Measurements from ENCODE around the gene PIGS. TPM values are rescaled to one million over a fixed set of nuclear protein-coding genes. Genes with fewer than 3 reads are reported as not detected.

Gene PIGS
- total and polyA plus RNA-seq, 7 donors, result 17.2 to 66.3 (median 33.7) TPM

DNA sequence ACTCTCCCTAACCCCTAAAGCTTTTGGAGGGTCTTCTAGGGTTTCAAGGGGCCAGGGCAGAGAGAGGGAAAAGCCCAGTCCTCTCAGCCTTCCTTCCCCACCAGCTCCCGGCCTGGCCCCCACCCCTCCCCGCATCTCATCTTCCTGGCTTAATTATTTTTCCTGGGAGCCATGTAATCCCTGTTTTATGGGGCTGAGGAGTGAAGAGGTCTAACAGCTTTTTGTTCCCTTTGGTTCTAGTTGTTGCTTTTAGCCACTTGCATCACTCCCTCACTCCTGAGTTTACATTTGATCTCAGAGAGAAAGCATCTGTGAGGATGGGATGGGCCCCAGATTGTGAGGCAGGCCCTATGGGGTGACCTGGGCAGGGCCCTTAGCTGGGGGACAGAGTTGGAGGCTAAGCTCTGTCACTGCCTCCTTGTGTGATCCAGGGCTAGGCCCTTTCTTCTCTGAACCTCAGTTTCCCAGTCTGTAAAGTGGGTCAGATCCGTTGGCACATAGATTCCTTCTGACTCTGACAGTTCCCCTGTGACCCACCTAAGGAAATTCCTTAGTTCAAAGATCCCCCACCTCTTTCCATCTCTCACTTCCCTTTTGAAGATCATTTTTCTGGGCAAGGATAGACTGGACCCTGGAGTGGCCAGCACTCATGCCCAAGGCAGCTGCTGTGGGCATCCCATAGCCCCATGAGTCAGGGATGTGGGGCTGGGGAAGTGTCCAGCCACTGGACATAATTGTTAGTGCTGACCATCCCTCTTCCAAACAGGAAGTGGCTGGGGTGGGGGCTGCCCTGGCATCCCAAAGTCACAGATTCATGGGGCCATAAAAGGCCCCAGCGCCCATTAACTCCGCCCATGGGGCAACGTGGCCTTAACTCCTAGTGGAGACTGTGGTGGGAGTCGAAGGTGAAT lies 39.0 kb downstream of the PIGS start:
- WGBS, 2 donors, result 53 to 75% methylated on average over 7 of the region's 7 CpGs
- Histone ChIP-seq H3K4me3 (no peak overlapping the region), H3K27me3 (peaks cover 0 to 5% (median 0%) of the 10 kb centered on the region in 3 donors), H3K27ac (no peak overlapping the region), H3K36me3 (no peaks in the 10 kb centered on the region), H3K9me3 (no peaks in the 10 kb centered on the region), H3K4me1 (no peaks in the 10 kb centered on the region)
- no peak for DNase-seq
- intact Hi-C loops (cut with DNase I), result no loop called here
- TF ChIP-seq EP300 (IDR thresholded peaks at IDR 0.05) (no peak), POLR2AphosphoS5 (IDR thresholded peaks at IDR 0.05) (no peak), POLR2A (IDR thresholded peaks at IDR 0.05) (no peak)
- TF ChIP-seq, protein P1, sequence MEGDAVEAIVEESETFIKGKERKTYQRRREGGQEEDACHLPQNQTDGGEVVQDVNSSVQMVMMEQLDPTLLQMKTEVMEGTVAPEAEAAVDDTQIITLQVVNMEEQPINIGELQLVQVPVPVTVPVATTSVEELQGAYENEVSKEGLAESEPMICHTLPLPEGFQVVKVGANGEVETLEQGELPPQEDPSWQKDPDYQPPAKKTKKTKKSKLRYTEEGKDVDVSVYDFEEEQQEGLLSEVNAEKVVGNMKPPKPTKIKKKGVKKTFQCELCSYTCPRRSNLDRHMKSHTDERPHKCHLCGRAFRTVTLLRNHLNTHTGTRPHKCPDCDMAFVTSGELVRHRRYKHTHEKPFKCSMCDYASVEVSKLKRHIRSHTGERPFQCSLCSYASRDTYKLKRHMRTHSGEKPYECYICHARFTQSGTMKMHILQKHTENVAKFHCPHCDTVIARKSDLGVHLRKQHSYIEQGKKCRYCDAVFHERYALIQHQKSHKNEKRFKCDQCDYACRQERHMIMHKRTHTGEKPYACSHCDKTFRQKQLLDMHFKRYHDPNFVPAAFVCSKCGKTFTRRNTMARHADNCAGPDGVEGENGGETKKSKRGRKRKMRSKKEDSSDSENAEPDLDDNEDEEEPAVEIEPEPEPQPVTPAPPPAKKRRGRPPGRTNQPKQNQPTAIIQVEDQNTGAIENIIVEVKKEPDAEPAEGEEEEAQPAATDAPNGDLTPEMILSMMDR (IDR thresholded peaks at IDR 0.05), result no peak

DNA sequence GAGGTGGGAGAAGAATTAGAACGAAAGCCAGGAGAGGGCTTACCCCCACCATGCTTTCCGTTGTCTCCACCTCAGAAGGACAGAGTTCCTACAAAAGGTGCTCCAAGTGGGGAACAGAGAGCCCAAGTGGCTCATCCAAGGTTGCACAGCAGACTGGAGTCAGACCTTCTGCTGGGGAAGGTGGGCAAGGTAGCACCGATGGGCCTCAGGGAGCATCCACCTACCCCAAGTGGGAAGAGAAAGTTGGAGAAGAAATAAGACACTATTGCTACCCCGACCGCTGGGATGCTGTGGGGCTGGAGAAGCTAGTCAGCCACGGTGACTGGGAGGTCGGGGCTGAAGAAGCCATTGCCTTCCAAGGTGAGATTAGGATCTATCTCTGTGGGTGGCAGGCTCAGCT lies 40.4 kb downstream of the PIGS start:
- H3K27ac ChIP-seq, result no peak overlapping the region
- WGBS, 2 donors, result 82 to 88% methylated on average over 7 of the region's 7 CpGs
- no peak overlapping the region for H3K4me3 ChIP-seq
- H3K4me1 ChIP-seq, result no peaks in the 10 kb centered on the region
- TF ChIP-seq POLR2A (IDR thresholded peaks at IDR 0.05), result no peak
- no peak for DNase-seq
- H3K27me3 ChIP-seq, result peaks cover 0 to 5% (median 0%) of the 10 kb centered on the region in 3 donors
- no peaks in the 10 kb centered on the region for H3K9me3 ChIP-seq
- H3K36me3 ChIP-seq, result no peaks in the 10 kb centered on the region
- intact Hi-C loops (cut with DNase I), result no loop called here

DNA sequence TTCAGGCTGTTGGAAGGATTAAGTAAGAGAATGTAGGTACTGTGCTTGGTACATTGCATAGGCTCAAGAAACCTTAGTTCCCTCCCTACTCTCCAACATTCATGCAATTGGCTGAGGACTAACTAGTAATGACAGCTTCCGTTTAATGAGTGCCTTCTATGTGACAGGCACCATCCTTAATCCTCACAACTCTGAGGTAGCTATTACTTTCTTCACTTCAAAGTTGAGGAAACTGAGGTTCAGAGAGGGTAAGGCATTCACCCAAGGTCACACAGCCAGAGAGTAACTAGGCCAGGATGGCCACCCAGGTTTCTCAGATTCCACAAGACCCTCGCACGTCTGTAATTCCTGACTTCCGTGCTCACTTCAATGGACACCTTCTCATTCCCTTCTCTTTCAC lies 41.1 kb downstream of the PIGS start:
- no peak for TF ChIP-seq EP300 (IDR thresholded peaks at IDR 0.05)
- no peak for TF ChIP-seq POLR2AphosphoS5 (IDR thresholded peaks at IDR 0.05)
- no peak for TF ChIP-seq POLR2A (IDR thresholded peaks at IDR 0.05)
- TF ChIP-seq, protein P1 (IDR thresholded peaks at IDR 0.05), result no peak
- DNase-seq, result no peak
- H3K36me3 ChIP-seq, result no peaks in the 10 kb centered on the region
- 91 to 92% methylated on average over 4 of the region's 4 CpGs for WGBS, 2 donors
- no peak overlapping the region for H3K4me3 ChIP-seq
- intact Hi-C loops (cut with DNase I), result no loop called here
- H3K9me3 ChIP-seq, result no peaks in the 10 kb centered on the region
- peaks cover 0 to 5% (median 0%) of the 10 kb centered on the region in 3 donors for H3K27me3 ChIP-seq
- no peak overlapping the region for H3K27ac ChIP-seq
- no peaks in the 10 kb centered on the region for H3K4me1 ChIP-seq

DNA sequence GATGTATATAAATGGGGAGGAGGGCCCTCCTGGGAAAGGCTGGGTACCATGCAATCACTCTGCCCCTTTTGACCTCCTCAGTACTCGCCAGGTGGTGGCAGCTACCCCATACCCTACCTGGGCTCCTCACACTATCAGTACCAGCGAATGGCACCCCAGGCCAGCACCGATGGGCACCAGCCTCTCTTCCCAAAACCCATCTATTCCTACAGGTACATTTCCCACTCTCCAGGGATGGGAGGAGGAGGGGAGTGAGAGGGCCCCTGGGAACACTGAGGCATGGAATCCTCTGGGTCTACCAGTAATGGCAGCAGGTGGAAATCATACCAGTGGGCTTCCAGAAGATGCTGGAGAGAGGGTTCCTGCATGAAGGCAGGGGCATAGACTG lies 42.3 kb downstream of the PIGS start:
- no peak overlapping the region for H3K4me3 ChIP-seq
- intact Hi-C loops (cut with DNase I), result no loop called here
- no peak overlapping the region for H3K27ac ChIP-seq
- H3K4me1 ChIP-seq, result no peaks in the 10 kb centered on the region
- WGBS, 2 donors, result 88 to 89% methylated on average over 3 of the region's 3 CpGs
- no peaks in the 10 kb centered on the region for H3K9me3 ChIP-seq
- no peak for TF ChIP-seq EP300 (IDR thresholded peaks at IDR 0.05)
- no peak for TF ChIP-seq POLR2A (IDR thresholded peaks at IDR 0.05)
- TF ChIP-seq, protein P1 (IDR thresholded peaks at IDR 0.05), result no peak
- no peak for DNase-seq
- H3K27me3 ChIP-seq, result peaks cover 0 to 5% (median 0%) of the 10 kb centered on the region in 3 donors
- no peaks in the 10 kb centered on the region for H3K36me3 ChIP-seq

DNA sequence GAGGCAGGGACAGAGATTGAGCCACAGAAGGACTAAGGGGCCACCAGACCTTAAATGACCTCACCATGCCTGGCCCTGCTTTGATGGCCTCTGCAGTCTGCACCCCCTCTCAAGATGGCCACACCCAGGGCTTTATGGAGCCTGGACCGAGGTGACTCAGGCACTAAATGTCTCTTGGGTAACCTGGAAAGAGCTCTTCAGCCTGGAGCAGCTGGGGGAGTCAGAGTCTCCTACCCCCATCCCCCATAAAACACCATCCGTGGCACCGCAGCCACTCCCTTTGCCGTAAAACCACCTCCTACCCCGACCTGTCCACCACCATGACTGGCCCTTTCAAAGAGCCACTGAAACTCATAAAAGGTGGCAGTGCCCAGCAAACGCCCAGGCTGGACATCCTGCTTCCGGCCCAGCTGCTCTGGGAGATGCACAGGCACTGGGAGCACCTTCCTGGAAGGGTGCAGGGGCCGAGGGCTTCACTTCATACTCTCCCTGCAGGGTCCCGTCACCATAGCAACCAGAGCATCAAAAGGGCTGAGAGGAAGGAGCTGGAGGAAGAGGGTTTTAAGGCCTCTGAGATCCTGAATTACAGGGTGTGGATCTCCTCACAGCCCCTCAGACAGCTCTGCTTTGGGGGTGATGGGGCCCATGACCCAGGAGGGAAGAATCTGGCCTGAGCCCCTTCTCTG lies 42.9 kb downstream of the PIGS start:
- TF ChIP-seq EP300 (IDR thresholded peaks at IDR 0.05) (no peak), POLR2A (IDR thresholded peaks at IDR 0.05) (no peak), POLR2AphosphoS5 (IDR thresholded peaks at IDR 0.05) (no peak)
- TF ChIP-seq, protein P1 (IDR thresholded peaks at IDR 0.05), result no peak
- intact Hi-C loops (cut with DNase I), result no loop called here
- DNase-seq, result no peak
- H3K27me3 ChIP-seq, result peaks cover 0 to 5% (median 0%) of the 10 kb centered on the region in 3 donors
- H3K4me1 ChIP-seq, result no peaks in the 10 kb centered on the region
- no peak overlapping the region for H3K27ac ChIP-seq
- no peaks in the 10 kb centered on the region for H3K36me3 ChIP-seq
- no peak overlapping the region for H3K4me3 ChIP-seq
- 28 to 61% methylated on average over 9 of the region's 9 CpGs for WGBS, 2 donors
- no peaks in the 10 kb centered on the region for H3K9me3 ChIP-seq

Measured in sigmoid colon (tissue), 7 donors.